ENCODE data around the gene BCAS1.

BCAS1 gene

GRCh38 chr20:54047048-54047447 lies 23.3 kb downstream of the BCAS1 start:
- no peak for DNase-seq

DNA sequence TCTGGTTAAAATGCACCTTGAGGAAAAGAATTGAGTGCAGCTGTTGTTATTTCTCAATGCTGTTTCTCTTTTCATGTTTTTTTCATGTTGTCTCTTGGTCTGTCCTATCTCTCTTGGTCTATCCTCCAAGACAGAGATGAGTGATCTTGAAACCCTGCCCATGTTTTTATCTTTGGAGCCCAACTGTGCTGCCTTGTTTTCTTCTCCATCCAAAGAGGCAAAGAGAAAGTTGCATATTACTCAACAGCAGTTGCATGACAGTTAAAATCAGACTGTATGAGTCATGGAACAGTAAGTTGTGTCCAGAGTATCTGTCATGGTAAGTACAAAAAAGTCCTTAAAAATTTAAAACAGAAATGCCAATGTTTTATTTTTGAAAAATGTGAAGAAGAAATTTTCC lies 26.2 kb downstream of the BCAS1 start:
- DNase-seq = no peak

DNA sequence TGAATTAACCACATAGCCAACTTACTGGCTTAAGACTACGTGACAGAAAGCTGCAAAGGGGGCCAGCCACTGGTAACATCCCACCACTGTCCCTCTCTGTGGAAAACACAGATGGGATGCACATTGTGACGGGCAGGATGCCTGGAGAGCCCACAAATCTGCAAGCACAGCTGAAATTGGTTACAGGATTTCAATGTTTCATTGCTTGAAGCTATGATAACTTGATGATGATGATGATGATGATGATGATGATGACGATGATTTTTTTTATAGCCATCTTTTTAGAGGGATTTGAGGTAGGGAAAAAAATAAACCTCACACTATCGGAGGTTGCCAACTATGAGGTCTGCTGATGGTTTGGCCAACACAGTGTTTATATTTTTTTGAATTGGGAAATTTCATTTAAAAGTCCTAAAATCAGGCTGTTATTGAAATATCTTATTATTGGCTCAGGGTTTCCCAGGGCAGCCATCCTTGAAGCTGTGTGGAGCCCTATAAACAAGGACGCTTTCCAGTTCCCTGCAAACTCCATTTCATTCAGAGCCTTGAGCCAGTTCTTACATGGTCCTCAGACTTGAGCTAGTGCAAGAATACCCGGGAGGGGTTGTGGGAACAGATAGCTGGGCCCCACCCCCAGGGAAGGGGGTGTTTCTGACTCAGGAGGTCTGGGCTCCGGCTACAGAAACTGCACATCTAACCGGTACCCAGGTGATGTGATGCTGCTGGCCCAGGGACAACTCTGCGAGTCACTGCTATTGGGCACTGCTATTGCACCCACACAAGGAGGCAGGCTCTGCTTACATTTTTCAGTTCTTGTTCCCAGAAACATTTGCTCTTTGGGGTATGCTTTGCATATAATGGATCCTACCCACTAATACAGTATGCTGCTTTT lies 27.1 kb downstream of the BCAS1 start:
- no peak for DNase-seq

- no peak for DNase-seq
These were observed 28.4 kb downstream of the BCAS1 start for GRCh38 chr20:54042021-54042420.

DNA sequence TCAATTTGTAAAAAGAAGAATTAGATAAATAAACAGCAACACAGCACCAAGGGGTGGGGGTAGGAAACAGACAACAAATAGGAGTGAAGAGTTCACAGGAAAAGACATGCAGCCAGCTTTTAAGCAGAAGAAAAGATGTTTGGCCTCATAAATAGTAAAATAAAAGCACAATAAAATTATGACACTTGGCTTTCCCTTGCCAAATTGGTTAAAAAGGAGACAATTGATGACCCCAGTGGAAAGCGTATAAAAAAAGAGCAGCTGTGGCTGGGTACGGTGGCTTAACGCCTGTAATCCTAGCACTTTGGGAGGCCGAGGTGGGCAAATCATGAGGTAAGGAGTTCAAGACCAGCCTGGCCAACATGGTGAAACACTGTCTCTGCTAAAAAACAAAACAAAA lies 29.1 kb downstream of the BCAS1 start:
- no peak for DNase-seq

- no peak for DNase-seq
These were observed 29.9 kb downstream of the BCAS1 start for GRCh38 chr20:54040531-54040930.

- DNase-seq = no peak
These were observed 31.4 kb downstream of the BCAS1 start for GRCh38 chr20:54038961-54039360.

DNA sequence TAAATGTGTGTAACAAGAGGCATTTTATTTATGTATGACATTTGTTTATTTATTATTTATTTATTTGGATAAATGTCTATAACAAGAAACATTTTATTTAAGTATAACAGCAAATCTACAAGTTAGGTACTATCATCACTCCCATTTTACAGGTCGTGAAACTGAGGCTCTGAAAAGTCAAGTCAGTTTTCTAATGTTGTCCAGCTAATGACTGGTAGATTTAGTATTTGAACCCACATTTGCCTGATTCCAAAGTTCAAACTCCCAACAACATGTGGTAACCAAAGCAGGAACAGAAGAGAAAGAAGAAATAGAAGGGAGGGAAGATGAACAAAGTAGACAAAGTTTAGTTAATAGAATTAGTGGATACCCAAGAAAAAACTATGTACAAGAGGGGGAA lies 32.9 kb downstream of the BCAS1 start:
- no peak for DNase-seq

DNA sequence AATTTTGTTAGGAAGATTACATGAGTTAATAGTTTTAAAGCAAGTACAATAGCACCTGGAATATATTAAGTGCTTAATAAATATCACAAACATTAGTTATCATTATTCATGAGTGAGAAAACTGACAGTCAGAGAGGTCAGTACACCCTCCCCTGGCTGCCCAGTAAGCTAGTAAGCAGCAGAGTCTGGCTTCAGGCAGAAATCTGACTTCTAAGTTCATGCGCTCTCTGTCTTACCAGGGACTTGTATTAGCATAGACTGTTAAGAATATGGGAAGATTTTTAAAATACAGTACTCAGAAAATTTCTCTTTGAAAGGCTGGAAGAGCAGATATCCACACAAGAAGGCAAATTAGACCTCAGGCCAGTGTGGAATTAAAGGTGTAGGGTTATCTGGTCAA lies 40.8 kb downstream of the BCAS1 start:
- no peak for DNase-seq

- DNase-seq = no peak
These were observed 41.2 kb downstream of the BCAS1 start for GRCh38 chr20:54029176-54029575.

DNA sequence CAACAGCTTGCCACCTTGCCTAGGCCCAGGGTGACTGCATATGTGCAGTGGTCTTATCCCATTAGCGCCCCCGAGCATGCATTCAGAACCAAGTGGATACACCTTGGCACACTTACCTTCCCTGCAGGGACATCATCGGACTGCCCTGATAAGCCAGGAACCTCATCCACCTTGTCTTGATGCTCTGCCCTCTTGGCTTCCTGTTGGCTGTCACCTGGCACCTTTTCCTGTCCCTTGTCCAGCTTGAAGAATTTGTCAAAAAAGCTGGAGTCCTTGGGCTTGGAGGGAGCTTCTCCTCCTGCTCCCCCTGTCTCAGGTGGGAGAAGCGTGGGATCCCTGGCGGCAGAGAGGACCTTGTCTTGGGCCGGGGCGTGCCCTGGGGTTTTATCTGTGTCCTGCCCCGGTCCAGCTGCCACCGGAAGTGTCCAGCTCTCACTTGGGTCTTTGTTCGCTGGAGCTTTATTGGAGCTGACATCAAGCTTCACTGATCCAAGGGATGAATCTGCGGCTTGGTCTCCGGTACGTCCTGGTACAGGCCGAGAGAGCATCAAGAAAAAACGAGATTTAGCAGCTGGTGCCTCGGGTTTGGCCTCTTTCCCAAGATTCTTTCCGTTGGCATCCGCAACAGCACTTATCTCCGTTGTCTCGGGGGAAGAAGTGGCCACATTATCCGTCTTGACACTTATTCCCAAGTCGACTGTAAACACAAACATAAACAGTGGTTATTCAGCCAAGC lies 42.0 kb downstream of the BCAS1 start:
- no peak for DNase-seq

GRCh38 chr20:54027704-54028103 lies 42.7 kb downstream of the BCAS1 start:
- DNase-seq = no peak

DNA sequence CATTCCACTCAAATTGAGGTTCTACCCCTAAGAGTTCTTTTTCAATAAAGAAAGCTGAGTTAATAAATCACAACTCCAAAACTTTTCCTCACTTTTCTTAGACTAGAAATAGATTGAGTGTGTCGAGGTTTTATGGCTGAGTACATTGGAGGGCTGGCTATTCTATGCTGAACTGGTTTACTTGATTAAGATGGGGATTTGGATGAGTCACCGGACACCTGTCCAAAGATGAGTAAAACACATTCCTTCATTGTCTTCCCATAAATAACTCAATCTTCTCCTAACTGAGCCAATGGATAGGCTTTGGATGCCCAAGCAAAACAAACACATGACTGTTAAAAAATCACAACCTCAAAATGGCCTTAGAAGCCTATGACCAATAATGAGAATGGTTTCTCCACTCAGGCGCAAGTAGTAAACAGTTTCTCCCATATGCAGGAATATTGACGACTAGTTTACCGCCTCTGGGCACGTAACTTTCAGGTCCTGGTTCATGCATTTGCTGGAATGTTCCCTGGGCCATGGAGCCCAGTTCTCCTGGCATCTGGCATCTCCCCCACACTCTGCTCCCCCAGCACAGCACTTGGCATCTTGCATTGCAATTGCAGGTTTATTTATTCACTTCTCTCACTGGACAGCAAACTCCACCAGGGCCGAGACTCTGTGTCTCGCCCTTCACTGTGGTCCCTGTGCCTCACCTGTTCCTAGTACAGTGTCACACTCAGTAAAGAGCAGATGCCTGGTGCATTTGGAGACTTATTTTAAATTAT lies 43.9 kb downstream of the BCAS1 start:
- DNase-seq = no peak

DNA sequence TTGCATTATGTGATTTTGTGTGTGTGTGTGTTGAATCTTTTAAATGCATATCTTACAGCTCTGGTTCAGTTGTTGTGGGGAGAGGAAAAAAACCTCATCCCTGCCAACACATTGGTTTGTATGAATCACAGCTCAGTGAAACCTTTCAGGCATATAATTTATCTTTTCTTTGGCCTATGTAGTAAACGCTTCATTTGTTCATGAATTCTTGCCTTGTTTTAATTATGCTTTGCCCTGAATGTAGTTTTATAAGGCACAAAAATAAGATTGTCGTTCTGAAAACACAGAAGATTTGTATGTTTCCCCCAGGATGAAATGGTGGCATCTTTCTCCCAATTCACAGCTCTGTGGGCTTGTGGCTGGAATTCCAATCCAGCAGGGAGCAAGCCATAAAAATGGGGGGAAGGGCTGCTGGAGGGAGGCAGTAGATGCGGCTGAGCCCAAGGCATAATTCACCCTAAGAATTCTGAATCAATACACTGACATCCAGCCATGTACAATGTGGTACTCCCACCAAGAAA lies 45.1 kb downstream of the BCAS1 start:
- no peak for DNase-seq

GRCh38 chr20:54023406-54023805 lies 47.0 kb downstream of the BCAS1 start:
- no peak for DNase-seq

GRCh38 chr20:54021446-54022235 lies 48.8 kb downstream of the BCAS1 start:
- DNase-seq = no peak

- DNase-seq = no peak
These were observed 49.5 kb downstream of the BCAS1 start for GRCh38 chr20:54020868-54021267.

- no peak for DNase-seq
These were observed 50.0 kb downstream of the BCAS1 start for GRCh38 chr20:54020348-54020747.

DNA sequence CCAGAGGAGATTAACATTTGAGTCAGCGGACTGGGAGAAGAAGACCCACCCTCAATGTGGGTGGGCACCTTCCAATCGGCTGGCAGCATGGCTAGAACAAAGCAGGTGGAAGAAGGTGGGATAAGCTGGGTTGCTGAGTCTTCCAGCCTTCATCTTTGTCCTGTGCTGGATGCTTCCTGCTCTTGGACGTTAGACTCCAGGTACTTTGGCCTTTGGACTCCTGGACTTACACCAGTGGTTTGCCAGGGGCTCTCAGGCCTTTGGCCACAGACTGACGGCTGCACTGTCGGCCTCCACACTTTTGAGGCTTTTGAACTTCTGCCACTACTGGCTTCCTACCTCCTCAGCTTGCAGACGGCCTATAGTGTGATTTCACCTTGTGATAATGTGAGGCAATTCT lies 50.8 kb downstream of the BCAS1 start:
- no peak for DNase-seq

GRCh38 chr20:54019127-54019526 lies 51.3 kb downstream of the BCAS1 start:
- DNase-seq = no peak

- DNase-seq = no peak
These were observed 52.5 kb downstream of the BCAS1 start for GRCh38 chr20:54017846-54018245.

- no peak for DNase-seq
These were observed 54.9 kb downstream of the BCAS1 start for GRCh38 chr20:54015496-54015895.

All from effector CD8-positive, alpha-beta T cell (primary cell).